HG03039 (cell line): Measurements from ENCODE around the gene ZMYND8.
"Not testable (repeated sequence)": the region's sequence is repeated elsewhere in the genome, so short reads cannot be mapped to it uniquely, and the experiment has no call there.

Experiments used
- ATAC-seq: cut with Tn5 transposase; IDR thresholded peaks from one replicate; pipeline ENCODE4 v1.9.1; 2021; ENCODE audit warnings: mild to moderate bottlenecking, moderate library complexity; ENCODE audit not compliant: unreplicated experiment

The ZMYND8 gene

GRCh38 chr20:47252879-47253307 lies 103.6 kb downstream of the ZMYND8 start:
- ATAC-seq = no peak

DNA sequence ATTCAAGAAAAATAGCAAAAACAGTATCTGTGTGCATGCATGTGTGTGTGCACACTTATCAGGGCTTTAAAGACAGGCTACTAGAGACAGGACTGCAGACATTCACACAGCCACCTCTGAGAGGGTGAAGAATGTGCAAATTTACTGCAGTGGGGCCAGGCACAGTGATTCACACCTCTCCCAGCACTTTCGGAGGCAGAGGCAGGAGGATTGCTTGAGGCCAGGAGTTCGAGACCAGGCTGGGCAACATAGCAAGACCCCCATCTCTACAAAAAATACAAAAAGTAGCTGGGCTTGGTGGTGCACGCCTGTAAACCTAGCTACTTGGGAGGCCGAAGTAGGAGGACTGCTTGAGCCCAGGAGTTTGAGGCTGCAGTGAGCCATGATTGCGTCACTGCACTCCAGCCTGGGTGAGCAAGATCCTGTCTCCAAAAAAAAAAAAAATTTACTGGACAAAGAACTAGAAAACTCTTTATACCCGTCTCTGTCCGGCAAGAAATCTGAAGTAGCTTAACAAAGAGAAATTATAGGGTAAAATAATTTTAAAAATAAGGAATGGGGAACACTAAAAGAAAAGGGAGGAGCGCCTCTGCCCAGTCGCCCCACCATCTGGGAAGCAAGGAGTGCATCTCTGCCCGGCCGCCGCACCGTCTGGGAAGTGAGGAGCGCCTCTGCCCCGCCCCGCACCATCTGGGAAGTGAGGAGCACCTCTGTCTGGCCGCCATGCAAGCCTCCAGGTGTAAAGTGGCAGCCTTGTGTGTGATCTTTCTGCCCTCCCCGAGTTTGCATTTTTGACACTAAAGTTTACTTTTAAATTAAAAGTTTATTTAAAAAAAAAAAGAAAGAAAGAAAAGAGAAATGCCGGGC lies 105.1 kb downstream of the ZMYND8 start:
- ATAC-seq = no peak

DNA sequence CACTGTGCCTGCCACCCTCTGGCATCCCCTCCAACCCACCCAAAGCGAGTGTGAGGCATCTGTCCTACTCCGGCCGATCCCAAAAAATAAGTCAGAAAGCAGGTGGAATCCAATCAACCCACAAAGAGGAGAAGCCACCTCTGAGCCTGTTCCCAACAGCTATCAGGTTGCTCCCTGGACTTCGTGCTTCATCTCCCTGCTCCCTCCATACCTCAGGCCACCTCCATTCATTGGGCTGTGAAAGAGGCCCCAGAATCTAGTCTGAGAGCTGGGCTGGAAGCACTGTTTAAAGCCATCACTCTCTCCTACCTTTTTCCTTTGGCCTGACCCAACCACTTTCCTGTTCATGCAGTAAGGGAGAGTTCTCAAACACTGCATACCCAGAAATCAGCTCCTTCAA lies 106.1 kb downstream of the ZMYND8 start:
- no peak for ATAC-seq

GRCh38 chr20:47249913-47250312 lies 106.6 kb downstream of the ZMYND8 start:
- ATAC-seq = no peak

- ATAC-seq = no peak
These were observed 108.0 kb downstream of the ZMYND8 start for GRCh38 chr20:47248448-47248966.

DNA sequence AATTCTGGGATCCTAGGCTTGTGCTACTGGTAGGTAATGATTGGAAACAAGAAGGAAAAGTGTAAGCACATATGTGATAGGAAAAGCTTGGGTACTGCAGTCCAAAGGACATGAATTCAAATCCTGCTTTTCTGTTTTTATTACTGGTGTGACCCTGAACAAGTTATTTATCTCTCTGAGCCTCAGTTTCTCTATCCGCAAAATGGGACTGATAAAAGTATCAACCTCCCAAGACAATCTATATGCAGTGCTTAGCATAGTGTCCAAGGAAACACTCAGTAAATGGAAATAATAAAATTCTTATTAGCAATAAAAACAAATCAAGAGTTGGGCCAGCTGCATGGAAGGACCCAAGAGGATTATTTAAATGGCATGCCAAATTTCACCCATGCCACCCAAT lies 108.5 kb downstream of the ZMYND8 start:
- no peak for ATAC-seq

GRCh38 chr20:47246061-47246777 lies 110.3 kb downstream of the ZMYND8 start:
- no peak for ATAC-seq

DNA sequence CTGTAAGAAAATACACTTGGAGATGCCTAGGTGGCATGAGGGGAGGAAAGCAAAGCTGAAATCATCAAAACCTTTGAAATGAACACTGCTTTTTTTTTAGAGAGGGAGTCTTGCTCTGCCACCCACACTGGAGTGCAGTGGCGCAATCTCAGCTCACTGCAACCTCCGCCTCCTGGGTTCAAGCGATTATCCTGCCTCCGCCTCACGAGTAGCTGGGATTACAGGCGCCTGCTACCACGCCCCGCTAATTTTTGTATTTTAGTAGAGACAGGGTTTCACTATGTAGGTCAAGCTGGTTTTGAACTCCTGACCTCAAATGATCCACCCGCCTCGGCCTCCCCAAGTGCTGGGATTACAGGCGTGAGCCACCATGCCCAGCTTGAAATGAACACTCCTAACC lies 111.3 kb downstream of the ZMYND8 start:
- ATAC-seq = not testable (repeated sequence)

DNA sequence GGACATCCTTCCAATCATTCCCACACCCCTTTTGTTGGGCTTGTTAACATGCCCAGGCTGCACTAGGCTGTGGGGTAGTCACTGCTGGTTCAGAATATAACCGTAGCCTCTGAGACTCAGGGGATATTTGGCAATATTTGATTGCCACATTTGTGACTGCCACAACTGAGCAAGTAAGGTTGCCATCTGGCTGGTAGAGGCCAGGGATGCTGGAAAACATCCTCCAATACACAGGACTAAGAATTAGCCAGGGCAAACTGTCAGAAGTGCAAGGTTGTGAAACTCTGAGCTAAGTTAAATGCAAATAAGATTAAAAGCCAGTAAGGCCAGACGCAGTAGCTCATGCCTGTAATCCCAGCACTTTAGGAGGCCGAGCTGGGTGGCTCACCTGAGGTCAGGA lies 112.0 kb downstream of the ZMYND8 start:
- no peak for ATAC-seq

DNA sequence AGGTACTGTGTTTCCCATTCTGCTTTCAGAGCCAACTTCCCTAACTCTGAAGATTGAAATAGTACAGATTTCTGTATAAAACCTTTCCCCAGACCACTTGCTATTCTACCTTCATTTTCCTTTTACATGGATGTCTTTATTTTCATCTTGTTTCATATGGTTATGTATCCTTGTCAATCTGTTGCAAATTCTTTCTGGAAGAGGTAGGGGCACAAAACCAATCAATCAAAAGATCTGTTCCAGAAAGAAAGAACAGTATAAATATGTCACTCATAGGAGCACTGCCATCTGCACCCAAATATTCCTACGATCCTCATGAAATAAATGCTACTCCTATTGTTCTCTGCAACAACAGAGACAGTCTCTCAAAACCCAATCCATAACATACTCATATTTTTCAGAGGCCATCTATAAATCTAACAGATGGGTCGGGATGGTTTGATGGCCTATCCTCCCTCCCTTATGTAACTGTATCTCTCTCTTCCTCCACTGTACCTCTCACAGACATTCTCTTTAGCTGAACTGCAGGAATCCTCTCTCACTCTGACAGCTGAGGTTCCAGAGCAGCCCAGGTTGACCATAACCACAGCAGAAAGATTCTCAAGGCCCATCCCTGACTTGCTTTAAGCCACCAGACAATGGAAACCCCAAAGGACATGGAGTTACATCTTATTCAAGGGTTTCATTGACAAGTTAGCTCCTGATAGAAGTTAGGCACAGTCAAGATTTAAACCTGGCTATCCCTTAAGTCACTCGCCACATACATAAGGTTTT lies 112.8 kb downstream of the ZMYND8 start:
- ATAC-seq = no peak

DNA sequence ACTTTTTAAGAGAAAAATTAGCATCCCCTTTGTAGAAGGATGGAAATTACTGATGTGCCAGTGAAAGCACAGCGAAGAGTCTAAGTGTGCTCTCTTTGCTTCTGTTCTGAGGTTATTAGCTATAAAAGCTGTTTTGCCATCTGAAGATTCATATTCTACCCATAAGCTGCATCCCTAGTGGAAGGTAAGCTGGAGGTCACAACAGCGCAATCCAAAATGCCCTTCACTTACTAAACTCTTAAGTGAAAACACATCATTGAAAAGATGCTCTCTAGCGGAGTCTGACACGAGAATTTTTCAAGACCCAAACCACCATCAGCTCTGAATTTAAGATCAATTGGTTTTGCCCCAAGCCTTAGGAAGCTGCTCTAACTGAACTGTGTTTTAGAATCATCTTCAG lies 113.5 kb downstream of the ZMYND8 start:
- no peak for ATAC-seq

DNA sequence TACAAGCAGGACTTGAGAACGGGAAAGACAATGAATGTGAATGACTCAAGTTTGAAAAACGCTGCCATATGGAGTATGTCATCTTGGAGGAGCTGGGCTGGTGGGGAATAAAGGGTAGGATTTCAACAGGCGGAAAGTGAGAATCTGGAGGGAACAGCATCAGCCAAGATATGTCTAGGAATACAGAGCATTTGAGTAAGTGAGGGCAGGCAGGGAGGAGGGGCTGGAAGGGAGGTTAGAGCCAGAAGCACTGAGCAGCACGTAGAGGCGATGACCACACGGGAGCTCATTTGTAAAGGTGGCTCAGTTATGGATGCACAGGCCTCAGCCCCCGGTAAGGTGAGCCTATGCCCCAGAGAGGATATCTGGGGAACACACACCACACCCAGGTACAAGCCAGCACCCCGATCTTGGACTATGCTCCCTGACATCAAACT lies 115.1 kb downstream of the ZMYND8 start:
- ATAC-seq = no peak

GRCh38 chr20:47240096-47240495 lies 116.4 kb downstream of the ZMYND8 start:
- ATAC-seq = not testable (repeated sequence)

- ATAC-seq = no peak
These were observed 116.8 kb downstream of the ZMYND8 start for GRCh38 chr20:47239719-47240067.

GRCh38 chr20:47238780-47239718 lies 117.5 kb downstream of the ZMYND8 start:
- ATAC-seq = no peak

GRCh38 chr20:47237715-47238114 lies 118.8 kb downstream of the ZMYND8 start:
- no peak for ATAC-seq

DNA sequence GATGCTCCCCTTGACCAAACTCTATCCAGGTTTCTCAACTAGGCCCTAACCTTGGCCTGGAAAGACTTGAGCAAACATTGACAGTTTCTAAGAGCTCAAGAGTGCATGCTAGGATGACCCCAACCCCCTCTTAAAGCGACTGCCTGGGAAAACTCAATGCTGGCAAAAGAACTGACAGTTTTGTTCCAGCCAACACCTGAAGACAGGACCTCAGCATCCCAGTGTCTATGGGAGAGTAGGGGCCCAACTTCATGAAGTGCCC lies 119.9 kb downstream of the ZMYND8 start:
- no peak for ATAC-seq

DNA sequence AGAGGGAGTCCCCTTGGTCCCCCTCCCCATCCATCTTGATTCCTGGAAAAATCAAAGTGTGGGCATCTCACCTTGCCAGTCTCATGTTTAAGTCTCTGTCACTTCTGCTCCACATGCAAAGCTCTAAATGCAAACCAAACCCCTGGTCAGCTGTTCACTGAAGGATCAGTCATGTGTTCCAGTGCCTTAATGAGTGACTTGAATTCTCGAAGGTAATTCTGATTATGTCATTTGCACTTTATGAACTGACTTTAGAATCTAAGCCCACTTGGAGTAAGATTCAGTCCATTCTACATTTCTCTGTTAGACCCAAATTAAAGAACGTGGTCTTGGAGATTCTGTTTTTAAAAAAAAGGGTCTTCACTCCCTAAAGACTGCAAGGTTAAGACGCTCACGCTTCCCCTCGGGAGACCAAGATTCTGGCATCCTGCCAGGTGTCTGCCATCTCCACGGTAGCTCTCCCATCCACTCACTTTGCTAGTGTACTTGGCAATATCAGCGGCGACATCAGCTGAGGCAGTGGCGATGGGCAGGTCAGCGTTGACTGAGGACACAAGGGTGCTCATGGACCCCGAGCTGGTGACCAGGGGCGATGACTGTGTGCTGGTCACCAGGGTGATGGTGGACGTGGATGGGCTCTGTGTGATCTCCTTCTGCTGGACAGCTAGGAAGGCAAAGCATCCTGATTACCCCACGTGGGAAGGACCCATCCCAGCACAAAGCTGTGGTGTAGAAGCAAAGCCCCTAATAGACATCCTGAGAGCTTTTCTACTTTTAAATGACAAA lies 120.5 kb downstream of the ZMYND8 start:
- no peak for ATAC-seq

GRCh38 chr20:47235111-47235510 lies 121.4 kb downstream of the ZMYND8 start:
- no peak for ATAC-seq
